ENCODE data around the gene OR4E1.
"Not testable (repeated sequence)": the region's sequence is repeated elsewhere in the genome, so short reads cannot be mapped to it uniquely, and the experiment has no call there.

OR4E1 gene

DNA sequence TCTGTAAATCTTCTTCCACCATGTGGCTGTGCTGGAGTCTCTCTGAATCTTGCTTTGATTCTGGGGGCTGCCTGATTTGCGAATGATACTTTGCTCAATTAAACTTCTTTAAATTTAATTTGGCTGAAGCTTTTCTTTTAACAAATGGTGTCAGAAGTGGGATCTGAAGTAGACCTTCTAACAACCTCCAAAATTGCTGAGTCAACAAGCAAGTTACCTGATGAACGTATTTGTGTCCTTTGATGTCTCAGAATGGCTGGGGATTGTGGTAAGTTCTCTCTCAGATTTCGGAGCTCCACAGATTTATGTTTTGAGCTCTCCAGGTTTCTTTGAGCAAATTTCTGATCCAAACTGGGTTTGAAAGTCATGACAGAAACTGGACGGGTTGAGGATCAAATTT is 1.9 kb upstream of the OR4E1 start:
- Mint-ChIP-seq H3K9me3 (ENCODE audit: low read depth) (no peaks in the 10 kb centered on the region), H3K36me3 (peaks cover 3% of the 10 kb centered on the region), H3K27ac (no peak overlapping the region), H3K4me1 (ENCODE audit: low read depth) (no peaks in the 10 kb centered on the region), H3K27me3 (peaks cover 11% of the 10 kb centered on the region), H3K4me3 (no peak overlapping the region)

DNA sequence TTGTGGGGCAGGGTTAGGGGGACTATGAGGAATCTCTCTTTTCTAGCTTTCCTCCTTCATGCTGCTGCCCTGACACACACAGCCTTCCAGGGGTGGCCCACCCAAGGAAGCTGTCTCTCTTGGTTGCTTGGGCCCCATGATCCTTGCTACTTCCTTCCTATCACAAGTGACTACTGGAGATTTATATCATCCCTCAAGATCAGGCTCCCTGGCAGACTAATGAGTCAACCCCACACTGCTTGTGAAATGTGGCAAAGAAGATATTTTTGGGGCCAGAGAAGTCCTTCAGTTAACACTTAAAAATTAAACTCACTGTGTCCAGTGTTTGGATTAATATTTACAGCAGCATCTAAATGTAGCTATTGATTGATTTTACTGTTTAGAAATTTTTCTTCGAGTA is 1.5 kb downstream of the OR4E1 start:
- Mint-ChIP-seq H3K27ac (no peak overlapping the region), H3K27me3 (peaks cover 14% of the 10 kb centered on the region), H3K4me3 (no peak overlapping the region)

DNA sequence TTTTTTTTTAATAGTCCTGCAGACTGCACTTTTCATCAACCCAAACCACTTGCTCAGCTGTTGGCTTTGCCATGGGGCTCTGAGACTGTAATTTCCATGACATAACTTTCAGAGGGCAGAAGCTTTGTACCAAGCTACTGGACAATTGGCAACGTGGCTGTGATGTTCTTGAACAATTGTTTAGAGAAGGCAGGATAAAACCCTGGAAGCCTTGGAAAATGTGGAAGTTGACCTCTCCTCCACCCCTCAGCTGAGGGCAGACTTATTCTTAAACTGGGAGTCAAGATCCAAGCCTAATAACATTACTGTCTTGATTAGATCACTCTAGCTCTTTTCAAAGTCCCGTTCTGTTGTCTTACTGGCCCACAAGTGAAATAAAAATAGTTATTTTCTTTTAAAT is 2.2 kb downstream of the OR4E1 start:
- Mint-ChIP-seq H3K4me3 (no peak overlapping the region), H3K27ac (no peak overlapping the region), H3K4me1 (ENCODE audit: low read depth) (no peaks in the 10 kb centered on the region), H3K36me3 (no peaks in the 10 kb centered on the region), H3K27me3 (peaks cover 18% of the 10 kb centered on the region), H3K9me3 (ENCODE audit: low read depth) (no peaks in the 10 kb centered on the region)

More for the DNA sequence above, 1.5 kb downstream of the OR4E1 start:
- Mint-ChIP-seq H3K36me3 (peaks cover 3% of the 10 kb centered on the region), H3K4me1 (ENCODE audit: low read depth) (no peaks in the 10 kb centered on the region), H3K9me3 (ENCODE audit: low read depth) (no peaks in the 10 kb centered on the region)

DNA sequence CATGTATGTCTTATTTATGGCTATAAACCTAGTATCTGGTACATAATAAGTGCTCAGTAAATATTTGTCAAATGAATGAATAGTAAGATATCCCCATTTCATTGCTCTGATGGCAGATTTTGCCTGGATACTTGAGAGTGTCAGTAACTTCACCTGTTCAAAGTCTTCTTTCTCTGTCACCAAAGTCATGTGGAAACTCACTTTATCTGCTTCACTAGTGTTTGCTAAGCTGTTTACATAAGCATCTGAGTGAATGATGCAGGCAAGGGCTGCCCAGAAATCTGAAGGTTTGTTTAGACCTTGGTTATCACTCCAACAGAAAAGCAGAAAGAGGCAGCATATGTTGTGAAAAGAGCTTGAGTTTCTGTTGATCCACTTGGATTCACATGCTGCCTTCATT is 4.3 kb downstream of the OR4E1 start:
- Mint-ChIP-seq H3K4me1 (ENCODE audit: low read depth) (no peaks in the 10 kb centered on the region), H3K36me3 (no peaks in the 10 kb centered on the region), H3K27me3 (peaks cover 18% of the 10 kb centered on the region), H3K9me3 (ENCODE audit: low read depth) (no peaks in the 10 kb centered on the region), H3K4me3 (no peak overlapping the region), H3K27ac (no peak overlapping the region)

DNA sequence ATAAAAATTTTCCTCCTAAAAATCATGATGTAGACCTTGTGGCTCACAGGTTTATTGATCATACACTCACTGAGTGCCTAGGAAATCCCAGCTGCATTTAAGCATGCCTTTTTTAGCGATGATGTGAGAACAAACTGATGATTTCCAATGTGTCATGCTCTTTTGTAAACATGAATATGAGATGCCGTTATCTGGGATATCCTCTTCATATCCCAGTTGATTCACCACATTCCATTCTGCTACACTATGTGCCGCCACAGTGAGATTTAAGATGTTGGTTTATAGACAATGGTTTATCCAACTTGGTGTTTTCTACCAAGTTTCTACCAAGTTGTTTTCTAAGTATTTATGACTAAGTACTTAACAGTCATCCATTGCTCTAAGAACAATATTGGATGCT is 5.2 kb downstream of the OR4E1 start:
- no peak overlapping the region for H3K4me3 Mint-ChIP-seq
- H3K9me3 Mint-ChIP-seq (ENCODE audit: low read depth): no peaks in the 10 kb centered on the region
- no peaks in the 10 kb centered on the region for H3K4me1 Mint-ChIP-seq (ENCODE audit: low read depth)
- no peaks in the 10 kb centered on the region for H3K36me3 Mint-ChIP-seq
- peaks cover 20% of the 10 kb centered on the region for H3K27me3 Mint-ChIP-seq
- no peak overlapping the region for H3K27ac Mint-ChIP-seq

DNA sequence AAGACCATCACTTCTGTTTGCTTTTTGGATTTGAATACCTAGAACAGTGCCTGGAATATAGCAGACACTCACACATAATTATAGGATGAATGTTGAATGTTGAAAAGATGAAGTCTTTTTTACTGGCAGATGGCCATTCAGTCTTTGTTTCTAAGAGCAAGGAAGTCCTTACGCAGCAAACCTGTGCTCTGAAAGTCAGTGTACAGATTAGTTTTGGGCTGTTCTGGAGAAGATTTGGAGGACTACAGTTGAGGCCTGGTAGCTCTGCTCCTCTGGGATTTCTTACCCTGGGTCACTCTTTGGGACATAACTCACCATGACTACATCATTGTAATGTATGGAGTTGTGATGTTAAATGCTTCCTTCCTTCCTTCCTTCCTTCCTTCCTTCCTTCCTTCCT is 16.6 kb downstream of the OR4E1 start:
- Mint-ChIP-seq H3K4me3 (no peak overlapping the region), H3K27me3 (peaks cover 6% of the 10 kb centered on the region), H3K36me3 (no peaks in the 10 kb centered on the region), H3K9me3 (ENCODE audit: low read depth) (no peaks in the 10 kb centered on the region), H3K27ac (no peak overlapping the region), H3K4me1 (ENCODE audit: low read depth) (no peaks in the 10 kb centered on the region)

DNA sequence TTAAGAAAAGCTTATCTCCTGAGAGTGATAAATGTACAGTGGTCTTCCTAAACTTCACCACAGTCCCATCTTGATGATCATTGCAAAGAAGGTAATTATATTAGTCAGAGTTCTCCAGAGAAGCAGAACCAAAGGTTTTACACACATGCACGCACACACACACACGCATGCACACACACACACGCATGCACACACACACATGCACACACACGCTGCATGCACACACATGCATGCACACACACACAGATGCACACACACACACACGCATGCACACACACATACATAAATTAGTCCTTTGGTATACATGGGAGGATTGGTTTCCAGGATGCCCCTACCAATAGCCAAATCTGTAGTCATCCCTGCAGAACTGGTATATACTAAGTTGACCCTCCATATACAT is 19.4 kb downstream of the OR4E1 start:
- H3K36me3 Mint-ChIP-seq: no peaks in the 10 kb centered on the region
- H3K4me3 Mint-ChIP-seq: no peak overlapping the region
- H3K27me3 Mint-ChIP-seq: peaks cover 16% of the 10 kb centered on the region
- H3K9me3 Mint-ChIP-seq (ENCODE audit: low read depth): no peaks in the 10 kb centered on the region
- no peak overlapping the region for H3K27ac Mint-ChIP-seq
- no peaks in the 10 kb centered on the region for H3K4me1 Mint-ChIP-seq (ENCODE audit: low read depth)

DNA sequence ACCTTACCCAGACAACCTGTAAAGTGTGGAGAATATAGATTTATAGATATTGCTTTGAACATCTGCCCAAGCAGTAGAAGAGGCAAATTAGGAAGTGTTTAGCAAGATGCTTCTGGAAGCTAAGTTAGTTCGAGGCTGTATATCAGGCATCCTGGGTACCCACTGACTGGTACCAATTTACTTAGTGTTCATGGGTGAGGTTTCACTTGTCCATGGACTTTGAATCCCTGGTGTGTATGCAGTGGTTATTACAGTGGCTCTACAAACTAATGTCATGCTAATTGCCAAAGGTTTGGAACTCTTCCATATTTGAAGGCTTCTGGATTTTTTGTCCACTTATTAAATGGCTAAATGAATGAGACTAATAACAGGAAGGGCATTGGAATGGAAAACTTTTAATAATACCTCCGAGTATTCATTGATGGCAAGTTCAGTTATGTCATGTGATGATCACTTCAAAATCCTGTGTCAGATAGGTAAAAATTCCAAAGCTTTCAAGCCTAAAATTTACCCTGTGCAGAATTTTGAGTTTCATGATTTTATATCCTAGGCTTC is 20.2 kb downstream of the OR4E1 start, which contains the start of gene OR4E2:
Gene OR4E2 (plus strand): TSS at position 505 of the 555 bp plus-strand sequence. CDS start 11,248 bp downstream, outside the sequence.
- Mint-ChIP-seq H3K9me3 (ENCODE audit: low read depth) (no peaks in the 10 kb centered on the region), H3K36me3 (no peaks in the 10 kb centered on the region), H3K4me1 (ENCODE audit: low read depth) (no peaks in the 10 kb centered on the region), H3K27me3 (peaks cover 19% of the 10 kb centered on the region), H3K4me3 (no peak within 1 kb of the TSS), H3K27ac (no peak within 1 kb of the TSS)

DNA sequence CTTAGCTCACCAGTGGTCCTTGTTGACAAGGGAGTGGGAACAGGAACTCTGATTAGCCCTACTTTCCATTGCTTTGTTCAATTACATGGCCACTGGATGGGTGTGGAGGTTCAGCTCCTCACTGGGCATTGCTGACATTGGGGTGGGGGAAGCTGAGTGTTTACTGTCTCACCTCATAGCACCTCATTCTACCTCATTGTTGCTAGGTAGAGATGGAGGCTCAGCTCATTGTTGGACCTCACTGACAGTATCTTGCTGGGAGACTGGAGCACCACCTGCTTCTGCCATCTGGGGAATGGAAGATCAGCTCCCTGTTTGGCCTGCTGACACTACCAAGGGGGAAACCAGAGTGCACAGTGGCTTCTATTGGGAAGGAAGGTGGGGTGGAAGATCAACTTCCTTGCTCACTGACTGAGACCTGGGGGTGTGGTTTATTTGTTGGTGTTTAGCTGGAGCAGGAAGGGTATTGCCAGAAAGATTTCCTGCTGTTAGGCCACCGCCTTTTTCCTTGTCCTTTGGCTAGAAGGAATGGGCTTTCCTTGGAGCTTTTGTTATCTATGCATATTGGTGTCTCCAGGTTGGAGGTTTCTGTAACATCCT is 21.3 kb downstream of the OR4E1 start:
- Mint-ChIP-seq H3K9me3 (ENCODE audit: low read depth) (no peaks in the 10 kb centered on the region), H3K27ac (no peak overlapping the region), H3K4me1 (ENCODE audit: low read depth) (no peaks in the 10 kb centered on the region), H3K36me3 (no peaks in the 10 kb centered on the region), H3K4me3 (no peak overlapping the region), H3K27me3 (peaks cover 21% of the 10 kb centered on the region)

DNA sequence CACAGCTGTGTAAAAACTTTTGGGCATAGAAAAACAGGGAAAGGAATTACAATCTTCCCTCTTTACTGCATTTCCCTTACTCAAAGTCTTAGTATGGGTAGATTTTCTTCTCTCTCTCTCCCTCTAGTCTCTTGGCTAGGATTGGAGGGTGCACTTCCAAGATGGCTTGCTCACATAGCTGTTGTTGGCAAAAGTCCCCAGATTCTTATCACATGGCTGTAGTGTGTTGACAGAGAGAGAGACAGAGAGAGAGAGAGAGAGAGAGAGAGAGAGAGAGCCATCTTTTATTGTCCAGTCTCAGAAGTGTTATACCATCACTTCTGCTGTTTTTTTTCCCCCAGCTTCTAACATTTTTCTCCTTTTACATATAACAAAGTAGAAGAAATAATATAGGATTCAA is 26.2 kb downstream of the OR4E1 start:
- no peak overlapping the region for H3K27ac Mint-ChIP-seq
- H3K36me3 Mint-ChIP-seq: no peaks in the 10 kb centered on the region
- H3K9me3 Mint-ChIP-seq (ENCODE audit: low read depth): no peaks in the 10 kb centered on the region
- H3K4me3 Mint-ChIP-seq: no peak overlapping the region
- H3K27me3 Mint-ChIP-seq: peaks cover 21% of the 10 kb centered on the region
- no peaks in the 10 kb centered on the region for H3K4me1 Mint-ChIP-seq (ENCODE audit: low read depth)

DNA sequence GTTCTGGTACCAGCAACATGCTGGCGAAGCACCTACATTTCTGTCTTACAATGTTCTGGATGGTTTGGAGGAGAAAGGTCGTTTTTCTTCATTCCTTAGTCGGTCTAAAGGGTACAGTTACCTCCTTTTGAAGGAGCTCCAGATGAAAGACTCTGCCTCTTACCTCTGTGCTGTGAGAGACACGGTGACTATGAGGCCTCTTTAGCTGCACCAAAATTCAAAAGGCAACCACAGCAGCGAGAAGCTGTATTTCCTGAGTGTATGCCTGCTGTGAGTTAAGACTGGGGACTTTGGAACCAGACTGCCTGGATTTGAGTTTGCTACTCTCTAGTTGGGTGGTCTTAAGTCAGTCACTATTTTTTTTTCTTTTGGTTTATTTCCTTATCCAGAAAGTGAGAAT is 30.2 kb downstream of the OR4E1 start:
- H3K4me1 Mint-ChIP-seq (ENCODE audit: low read depth): peaks cover 6% of the 10 kb centered on the region
- H3K4me3 Mint-ChIP-seq: peak overlapping the region; percentile 75
- H3K27me3 Mint-ChIP-seq: peaks cover 5% of the 10 kb centered on the region
- no peaks in the 10 kb centered on the region for H3K9me3 Mint-ChIP-seq (ENCODE audit: low read depth)
- no peaks in the 10 kb centered on the region for H3K36me3 Mint-ChIP-seq
- H3K27ac Mint-ChIP-seq: peak overlapping the region; percentile 66

DNA sequence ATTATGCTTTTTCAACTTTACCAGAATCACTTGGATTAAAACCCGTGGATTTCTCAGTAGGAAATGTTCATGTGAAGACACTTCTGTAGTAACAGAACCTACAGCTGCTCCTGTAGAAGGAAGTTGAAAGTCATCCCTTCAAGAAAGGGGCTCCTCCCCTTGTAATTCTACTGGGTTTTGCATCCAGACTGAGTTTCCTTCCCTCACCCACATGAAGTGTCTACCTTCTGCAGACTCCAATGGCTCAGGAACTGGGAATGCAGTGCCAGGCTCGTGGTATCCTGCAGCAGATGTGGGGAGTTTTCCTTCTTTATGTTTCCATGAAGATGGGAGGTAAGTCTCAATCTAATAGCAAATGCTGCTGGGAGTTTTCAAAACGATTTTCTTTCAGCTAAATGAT is 30.9 kb downstream of the OR4E1 start:
- no peaks in the 10 kb centered on the region for H3K9me3 Mint-ChIP-seq (ENCODE audit: low read depth)
- H3K4me1 Mint-ChIP-seq (ENCODE audit: low read depth): peaks cover 6% of the 10 kb centered on the region
- peaks cover 3% of the 10 kb centered on the region for H3K27me3 Mint-ChIP-seq
- no peaks in the 10 kb centered on the region for H3K36me3 Mint-ChIP-seq
- H3K27ac Mint-ChIP-seq: peak overlapping the region; percentile 68
- H3K4me3 Mint-ChIP-seq: peak overlapping the region; percentile 75

DNA sequence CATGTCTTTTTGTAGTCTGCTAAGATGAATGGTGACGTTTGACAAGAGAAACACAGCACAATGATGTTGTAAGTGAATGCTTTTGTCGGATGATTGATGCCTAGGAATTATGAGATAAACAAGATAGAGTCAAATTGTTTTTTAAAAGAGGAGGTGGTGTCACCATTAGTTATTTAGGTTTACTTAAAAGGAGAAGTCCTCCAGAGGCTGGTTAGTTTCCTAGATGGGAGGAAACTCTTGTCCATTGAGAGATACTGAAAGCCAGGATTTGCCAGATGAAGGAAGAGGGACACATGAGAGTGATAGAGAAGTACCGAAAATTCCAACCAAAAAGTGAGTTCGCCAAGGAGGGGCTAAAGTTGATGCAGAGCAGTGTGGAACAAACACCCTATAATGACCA is 38.8 kb downstream of the OR4E1 start, which contains the start of gene OR10G2:
Gene OR10G2 (minus strand): TSS at position 101 of the 400 bp plus-strand sequence. CDS start 98 bp downstream, at position 3.
- no peak within 1 kb of the TSS for H3K4me3 Mint-ChIP-seq

DNA sequence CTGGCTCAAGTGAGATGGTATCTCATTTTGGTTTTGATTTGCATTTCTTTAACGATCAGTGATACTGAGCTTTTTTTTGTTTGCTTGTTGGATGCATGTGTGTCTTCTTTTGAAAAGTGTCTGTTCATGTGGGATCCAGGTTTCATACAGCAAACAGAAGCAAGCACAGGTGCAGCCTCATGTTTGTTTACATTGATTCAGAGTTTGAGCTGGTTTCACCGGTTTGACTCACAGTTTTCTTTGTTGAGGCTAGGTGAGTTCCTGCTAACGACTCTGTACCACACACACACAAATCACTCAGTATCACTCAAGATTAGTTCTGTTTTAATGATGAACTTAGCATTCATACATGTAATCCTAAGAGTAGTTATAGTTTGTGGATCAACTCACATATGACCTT is 42.5 kb downstream of the OR4E1 start:
- peaks cover 10% of the 10 kb centered on the region for H3K27me3 Mint-ChIP-seq
- no peaks in the 10 kb centered on the region for H3K4me1 Mint-ChIP-seq (ENCODE audit: low read depth)
- no peaks in the 10 kb centered on the region for H3K9me3 Mint-ChIP-seq (ENCODE audit: low read depth)
- H3K4me3 Mint-ChIP-seq: no peak overlapping the region
- no peak overlapping the region for H3K27ac Mint-ChIP-seq
- peaks cover 2% of the 10 kb centered on the region for H3K36me3 Mint-ChIP-seq

More for the DNA sequence above, 38.8 kb downstream of the OR4E1 start, which contains the start of gene OR10G2:
- no peaks in the 10 kb centered on the region for H3K4me1 Mint-ChIP-seq (ENCODE audit: low read depth)
- H3K36me3 Mint-ChIP-seq: peaks cover 2% of the 10 kb centered on the region
- no peaks in the 10 kb centered on the region for H3K9me3 Mint-ChIP-seq (ENCODE audit: low read depth)
- H3K27ac Mint-ChIP-seq: no peak within 1 kb of the TSS
- H3K27me3 Mint-ChIP-seq: peaks cover 10% of the 10 kb centered on the region

DNA sequence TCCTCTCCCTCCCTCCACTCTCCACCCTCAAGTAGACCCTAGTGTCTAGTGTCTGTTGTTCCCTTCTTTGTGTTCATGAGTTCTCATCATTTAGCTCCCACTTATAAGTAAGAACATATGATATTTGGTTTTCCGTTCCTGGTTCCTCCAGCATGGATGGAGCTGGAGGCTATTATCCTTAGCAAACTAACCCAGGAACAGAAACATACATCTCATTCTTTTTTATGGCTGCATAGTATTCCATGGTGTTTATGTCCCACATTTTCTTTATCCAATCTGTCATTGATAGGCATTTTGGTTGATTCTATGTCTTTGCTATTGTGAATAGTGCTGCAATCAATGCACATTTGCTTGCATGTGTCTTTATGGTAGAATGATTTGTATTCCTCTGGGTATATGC is 43.1 kb downstream of the OR4E1 start:
- H3K27ac Mint-ChIP-seq; H3K27me3 Mint-ChIP-seq; H3K9me3 Mint-ChIP-seq (ENCODE audit: low read depth); H3K4me1 Mint-ChIP-seq (ENCODE audit: low read depth); H3K4me3 Mint-ChIP-seq; H3K36me3 Mint-ChIP-seq: not testable (repeated sequence)

All from activated naive CD8-positive, alpha-beta T cell (primary cell).